HG02610 (cell line): ENCODE measurements around the gene NR2E3.

ENCODE experiments used
- ATAC-seq: cut with Tn5 transposase; IDR thresholded peaks from one replicate; pipeline ENCODE4 v1.9.1; 2021; ENCODE audit warnings: mild to moderate bottlenecking, moderate library complexity; ENCODE audit not compliant: unreplicated experiment

The NR2E3 gene

GRCh38 chr15:71790081-71790480, 20.3 kb upstream of the NR2E3 start:
- no peak for ATAC-seq

DNA sequence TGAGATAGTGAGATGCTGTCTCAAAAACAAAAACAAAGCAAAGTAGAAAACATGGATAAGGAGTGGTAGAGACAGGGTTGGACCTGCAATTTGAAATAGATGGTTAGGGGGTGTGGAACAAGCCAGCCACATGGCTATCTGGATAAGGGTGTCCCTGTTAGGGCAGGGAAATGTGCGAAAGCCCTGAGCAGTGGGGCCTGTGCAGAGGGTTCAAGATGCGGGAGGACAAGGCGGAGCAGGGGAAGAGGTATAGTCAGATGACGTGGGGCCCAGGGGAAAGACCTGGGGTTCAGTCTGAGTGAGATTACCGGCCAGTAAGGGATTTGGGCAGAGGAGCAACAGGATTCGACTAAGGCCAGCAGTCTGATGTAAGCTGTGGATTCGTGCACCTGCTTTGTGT, 18.4 kb upstream of the NR2E3 start:
- ATAC-seq, result no peak

DNA sequence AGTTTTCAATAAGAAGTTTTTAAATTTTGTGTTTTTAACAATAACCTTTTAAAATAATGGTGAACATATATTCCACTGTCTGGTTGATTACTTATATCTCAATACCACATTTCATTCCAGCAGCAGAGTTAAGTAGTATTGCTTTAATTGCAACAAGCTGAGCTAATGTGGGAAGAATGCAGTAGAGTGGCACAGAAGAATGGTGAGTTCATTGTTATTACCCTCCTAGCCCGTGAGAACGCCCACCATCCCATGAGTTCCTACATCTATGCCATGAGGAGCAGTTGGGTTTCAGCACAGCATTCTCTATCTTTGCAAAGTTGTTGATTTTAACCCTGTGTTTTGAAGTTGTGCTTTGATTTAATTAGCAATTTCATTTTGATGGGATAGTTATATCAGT, 17.8 kb upstream of the NR2E3 start:
- no peak for ATAC-seq

GRCh38 chr15:71798641-71799040, 11.7 kb upstream of the NR2E3 start:
- no peak for ATAC-seq

- ATAC-seq, result no peak
Measured at GRCh38 chr15:71800190-71800589, 10.2 kb upstream of the NR2E3 start.

DNA sequence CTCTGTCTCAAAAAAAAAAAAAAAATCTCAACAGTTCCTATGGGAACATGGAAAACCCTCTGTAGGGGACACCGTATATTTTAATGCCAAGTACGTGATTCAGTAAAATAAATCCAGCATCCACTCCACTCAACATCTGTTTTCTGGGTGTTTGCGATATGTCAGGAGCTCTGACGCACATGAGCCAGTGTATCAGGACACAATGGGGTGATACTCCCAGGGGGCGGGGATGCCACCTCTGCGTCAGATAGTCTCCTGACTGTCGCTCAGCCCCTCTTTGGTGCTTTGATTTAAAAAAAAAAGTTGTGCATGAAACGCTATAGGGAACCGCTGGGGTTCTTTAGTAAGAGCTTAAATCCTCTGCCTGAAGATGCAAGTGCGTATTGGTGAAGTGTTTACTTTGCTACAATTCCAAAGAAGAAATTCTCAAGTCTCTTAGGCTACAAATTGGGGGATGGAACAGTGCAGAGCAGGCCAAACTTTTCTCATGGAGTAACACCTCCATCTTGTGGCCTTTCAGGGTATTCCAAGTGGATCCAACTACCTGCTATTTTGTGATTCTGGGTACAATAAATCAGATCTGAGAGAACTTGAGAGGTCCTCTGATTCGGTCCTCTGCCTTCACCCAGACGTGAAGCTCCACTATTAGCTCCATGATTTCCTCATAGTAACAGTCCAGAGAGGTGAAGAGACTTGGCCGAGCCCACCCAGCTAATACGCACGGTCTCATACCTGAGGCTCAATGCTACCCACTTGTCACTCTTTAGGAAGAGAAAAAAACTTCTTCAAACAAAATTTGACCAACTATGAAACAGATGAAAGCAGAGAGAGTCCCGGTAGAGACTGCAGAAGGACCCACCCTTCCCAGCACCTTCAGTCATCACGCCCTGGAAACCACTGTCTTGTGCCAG, 9.3 kb upstream of the NR2E3 start:
- no peak for ATAC-seq

GRCh38 chr15:71801935-71802655, 8.3 kb upstream of the NR2E3 start:
- no peak for ATAC-seq

DNA sequence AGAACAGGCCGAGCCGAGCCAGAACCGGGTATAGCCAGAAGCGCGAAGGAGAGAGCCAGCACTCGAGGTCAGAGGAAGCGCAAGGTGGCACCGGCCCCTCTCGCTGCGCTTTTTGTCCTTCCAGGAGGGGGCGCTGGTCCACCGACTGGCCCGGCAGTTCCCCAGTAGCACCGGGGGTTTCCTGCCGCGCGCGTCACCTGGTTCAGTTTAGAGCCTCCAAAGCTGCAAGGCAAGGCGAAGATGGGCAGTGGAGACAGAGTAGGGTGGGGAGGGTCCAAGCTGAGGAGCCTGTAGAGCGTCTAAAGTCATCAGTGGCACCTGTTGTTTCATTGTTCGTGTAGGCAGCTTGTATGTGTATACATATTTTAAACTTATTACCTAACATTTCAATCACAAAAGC, 7.6 kb upstream of the NR2E3 start:
- no peak for ATAC-seq

DNA sequence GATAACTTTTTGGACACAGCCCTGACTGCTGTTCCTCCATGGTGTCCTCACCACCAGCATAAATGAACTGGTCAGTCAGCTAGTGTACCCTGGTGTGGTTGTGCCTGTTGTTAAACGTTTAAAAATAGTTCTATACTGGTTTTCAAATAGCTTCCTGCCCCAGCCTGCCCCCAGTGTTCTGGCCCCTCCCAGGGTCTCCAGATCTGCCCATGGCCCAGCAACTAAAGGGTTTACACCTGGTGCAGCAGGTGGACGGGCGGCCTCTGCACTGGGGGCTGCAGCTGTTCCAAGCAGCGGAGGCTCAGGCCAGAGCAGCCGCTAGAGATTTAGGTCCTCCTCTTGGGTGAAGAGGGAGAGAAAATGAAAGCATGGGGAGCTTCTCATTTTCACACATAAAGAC, 6.1 kb upstream of the NR2E3 start:
- ATAC-seq, result no peak

GRCh38 chr15:71804695-71805470, 5.5 kb upstream of the NR2E3 start:
- ATAC-seq, result no peak

- ATAC-seq, result no peak
Measured at GRCh38 chr15:71806452-71806931, 3.9 kb upstream of the NR2E3 start.

DNA sequence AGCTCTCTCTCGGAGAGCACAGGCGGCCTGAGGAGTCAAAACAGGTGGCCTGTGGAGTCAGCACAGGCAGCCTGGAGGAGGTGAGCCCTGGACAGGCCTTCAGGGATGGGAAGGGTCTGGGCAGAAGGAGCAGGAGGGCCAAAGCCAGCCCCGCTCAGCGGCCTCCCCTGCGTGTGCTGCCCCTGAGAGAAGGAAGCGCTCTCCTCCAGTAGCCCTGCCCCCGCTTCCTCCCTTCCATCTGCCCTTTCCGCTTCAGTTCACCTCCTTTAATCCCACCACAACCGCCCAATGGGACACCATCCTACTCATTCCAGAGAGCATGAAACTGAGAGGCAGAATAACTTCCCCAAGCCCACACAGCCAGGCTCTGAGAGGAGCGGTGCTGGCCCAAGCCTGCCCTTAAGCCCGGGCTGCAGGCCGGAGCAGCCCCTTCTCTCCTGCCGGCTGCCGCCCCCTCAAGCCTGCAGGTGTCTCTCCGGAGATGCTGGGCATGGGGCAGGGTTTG, 3.2 kb upstream of the NR2E3 start:
- ATAC-seq, result no peak

DNA sequence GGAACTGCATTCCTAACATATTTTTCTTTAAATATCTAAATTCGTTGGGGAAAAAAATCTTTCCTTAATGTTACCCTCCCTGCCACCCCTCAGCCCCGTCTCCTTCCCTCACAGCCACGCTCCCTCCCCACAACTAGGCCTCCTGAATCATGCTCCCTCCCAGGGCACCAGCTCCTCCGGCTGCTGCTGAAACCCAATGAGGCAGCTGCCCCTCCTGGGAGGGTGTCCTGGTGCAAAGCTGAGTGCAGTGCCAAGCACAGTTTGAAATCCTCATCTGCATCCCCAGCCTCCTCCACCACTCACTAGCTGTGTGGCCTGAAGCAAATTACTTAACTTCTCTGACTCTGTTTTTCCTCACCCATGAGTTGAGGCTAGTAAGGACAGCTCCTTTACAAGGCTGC, 2.7 kb upstream of the NR2E3 start:
- no peak for ATAC-seq

DNA sequence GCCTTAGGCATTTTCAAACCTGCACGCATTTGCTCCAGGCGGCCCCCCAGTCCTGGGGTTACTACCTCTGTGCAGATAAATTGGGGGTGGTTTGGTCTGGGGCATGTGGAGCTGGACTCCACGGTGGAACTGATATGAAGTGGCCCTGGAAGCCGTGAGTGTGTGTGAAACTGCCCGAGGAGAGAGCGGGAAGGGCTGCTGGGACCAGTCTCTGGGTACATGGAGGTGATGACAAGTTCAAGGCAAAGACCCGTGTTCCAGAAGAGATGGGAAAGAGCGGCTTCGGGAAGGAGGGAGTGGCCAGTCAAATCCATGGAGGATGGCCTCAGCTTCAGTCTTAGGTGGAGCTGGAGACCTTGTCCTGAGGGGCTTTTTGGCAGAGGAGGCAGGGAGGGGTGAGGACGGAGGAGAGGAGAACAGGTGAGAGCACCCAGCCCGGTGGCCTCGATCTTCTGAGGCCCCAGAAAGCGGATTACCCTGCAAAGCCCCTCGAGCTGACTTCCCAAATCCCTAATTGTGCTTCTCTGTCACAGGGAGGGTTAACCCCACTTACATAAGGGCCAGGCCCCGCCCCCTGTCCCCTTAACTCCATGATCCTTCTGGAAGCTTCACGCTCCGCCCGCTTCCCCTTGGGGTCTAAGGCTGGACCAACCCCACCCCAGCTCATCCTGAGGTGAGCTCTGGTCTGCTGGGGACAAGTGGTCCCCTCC, 1.9 kb upstream of the NR2E3 start:
- no peak for ATAC-seq

DNA sequence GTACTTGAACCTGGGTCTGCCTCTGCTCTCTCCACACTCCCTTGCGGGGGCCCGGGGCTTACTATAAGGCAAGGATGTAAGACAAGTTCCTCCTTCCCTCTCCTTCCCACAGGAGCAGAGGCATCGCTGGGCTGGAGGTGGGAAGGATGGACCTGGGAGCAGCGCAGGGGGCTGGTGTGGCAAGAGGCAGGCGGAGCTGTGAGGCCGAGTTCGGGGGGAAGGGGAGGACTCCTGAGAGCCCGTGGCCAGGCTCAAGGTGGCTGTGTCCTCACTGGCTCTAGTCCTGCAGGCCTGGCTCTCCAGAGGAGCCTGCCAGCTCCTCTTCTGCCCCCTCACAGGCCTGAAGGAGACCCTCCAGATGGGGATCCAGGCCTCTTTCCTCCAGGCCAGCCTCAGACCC, 1.0 kb upstream of the NR2E3 start:
- no peak for ATAC-seq

- no peak for ATAC-seq
Measured at GRCh38 chr15:71811036-71811736, 832 bp downstream of the NR2E3 start.

DNA sequence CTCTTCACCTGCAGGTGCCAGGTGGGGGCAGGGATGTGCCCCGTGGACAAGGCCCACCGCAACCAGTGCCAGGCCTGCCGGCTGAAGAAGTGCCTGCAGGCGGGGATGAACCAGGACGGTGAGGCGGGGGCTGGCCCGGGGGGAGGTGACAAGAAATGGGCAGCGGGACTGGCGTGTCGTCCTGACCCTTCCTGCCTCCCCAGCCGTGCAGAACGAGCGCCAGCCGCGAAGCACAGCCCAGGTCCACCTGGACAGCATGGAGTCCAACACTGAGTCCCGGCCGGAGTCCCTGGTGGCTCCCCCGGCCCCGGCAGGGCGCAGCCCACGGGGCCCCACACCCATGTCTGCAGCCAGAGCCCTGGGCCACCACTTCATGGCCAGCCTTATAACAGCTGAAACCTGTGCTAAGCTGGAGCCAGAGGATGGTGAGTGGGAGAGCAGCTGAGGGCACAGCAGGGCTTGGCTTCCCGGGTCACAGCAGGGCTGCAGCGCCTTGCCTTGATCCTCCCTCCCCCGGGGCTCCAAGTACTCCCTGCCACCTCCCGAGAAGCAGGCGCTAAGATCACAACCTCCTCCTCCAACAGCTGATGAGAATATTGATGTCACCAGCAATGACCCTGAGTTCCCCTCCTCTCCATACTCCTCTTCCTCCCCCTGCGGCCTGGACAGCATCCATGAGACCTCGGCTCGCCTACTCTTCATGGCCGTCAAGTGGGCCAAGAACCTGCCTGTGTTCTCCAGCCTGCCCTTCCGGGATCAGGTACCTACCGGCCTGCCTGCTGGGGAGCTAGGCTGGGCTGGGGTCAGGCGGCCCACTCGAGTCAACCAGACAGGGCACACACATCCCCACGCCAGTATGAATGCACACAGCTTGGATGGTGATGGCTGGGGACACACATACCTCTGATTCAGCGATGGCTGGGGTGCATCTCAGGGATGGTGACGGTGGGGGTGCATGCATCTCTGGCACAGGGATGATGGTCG, 1.7 kb downstream of the NR2E3 start:
- no peak for ATAC-seq

DNA sequence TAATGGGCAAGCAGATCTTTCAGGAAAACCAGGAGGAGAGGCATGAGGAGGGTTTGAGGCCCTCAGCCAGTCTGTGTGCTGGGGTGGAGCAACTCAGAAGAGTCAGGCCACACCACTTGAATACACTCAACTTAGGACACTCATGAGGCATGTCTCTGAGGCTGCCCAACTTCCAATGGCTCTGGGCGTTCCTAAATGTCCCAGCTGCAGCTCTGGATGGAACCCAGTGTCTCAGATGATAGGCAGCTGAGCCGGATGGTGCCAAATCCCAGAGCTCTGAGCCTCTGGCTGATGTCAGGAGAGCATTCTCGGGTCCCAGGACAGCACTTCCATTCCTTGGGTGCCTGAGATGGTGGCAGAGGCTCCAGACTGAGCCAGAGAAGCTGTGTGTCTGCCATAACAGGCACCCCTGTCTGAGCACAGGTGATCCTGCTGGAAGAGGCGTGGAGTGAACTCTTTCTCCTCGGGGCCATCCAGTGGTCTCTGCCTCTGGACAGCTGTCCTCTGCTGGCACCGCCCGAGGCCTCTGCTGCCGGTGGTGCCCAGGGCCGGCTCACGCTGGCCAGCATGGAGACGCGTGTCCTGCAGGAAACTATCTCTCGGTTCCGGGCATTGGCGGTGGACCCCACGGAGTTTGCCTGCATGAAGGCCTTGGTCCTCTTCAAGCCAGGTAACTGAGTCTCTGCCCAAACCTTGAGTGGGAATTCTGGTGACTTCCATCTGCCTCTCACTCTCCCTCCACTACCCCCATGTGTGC, 2.8 kb downstream of the NR2E3 start:
- no peak for ATAC-seq
